NCI-H526 (cell line): ENCODE data around the gene GPC6.

Source experiments
- DNase-seq, 2 experiments: peaks; one replicate each; lab custom pipeline; 2025; lab: John Stamatoyannopoulos, UW

GPC6 gene

DNA sequence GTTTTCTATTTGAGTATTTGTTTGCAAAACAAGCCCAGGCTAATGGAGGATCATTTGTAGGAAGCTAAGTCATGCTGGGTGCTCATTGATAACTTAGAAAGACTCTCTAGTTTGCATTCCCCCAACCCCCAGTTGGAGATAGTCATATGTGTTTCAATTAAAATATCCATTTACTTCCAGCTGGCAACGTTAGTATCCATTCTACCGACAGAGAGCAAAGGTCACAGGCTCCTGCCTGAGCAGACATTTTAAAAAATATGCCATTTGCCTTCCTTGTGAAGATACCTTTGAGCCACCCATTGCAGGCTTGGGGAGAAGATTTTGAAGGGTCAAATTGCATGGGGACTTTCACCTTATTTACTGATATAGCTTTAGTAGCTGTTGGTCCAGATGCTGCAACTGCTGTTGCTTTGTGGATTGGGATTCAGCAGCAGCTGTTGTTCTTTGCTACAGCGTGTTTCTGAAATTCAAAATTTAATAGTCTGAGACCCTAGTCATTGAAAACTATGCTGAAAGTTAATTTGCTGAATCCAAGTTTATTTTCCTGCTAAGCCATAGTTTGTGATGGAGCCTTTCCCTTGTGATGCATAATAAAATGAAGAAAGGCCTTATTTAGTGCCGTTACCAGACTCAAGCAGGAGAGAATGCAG is 335.1 kb downstream of the GPC6 start:
- DNase-seq = peak; percentile 78 to 86

DNA sequence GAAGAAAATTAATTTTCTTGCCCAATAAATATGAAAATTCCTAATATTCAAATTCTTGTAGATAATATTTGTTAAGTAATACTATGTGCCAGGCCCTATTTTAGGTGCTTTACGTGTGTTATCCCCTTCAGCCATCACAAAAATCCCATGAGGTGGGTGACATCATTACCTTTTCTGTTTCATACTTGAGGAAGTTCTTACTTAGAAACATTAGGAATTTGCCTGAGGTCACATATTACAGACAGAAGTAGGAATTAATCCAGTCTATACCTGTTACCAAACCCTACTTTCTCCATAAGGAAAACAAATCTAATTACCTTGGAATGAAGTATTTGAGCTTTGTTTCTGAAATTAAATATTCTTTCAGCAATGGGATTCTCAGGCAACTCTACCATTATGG is 336.1 kb downstream of the GPC6 start:
- DNase-seq = no peak

DNA sequence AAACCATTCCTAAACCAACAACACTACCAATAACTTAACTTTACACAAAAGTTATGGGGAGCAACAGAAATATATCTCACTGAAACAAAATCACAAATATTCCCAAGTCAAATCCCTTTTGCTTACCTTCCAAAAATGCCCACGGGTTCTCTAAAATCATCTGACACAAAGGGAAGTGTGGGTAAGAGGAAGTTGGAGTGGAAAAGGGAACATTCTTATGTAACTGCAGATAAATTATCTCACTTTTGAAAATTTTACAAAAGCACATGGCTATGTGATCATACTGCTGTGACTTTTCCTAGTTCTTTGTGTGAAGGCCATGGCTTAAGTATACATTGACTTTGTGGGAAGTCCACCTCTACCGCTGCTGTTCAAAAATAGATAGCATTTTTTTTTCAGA is 350.5 kb downstream of the GPC6 start:
- no peak for DNase-seq

DNA sequence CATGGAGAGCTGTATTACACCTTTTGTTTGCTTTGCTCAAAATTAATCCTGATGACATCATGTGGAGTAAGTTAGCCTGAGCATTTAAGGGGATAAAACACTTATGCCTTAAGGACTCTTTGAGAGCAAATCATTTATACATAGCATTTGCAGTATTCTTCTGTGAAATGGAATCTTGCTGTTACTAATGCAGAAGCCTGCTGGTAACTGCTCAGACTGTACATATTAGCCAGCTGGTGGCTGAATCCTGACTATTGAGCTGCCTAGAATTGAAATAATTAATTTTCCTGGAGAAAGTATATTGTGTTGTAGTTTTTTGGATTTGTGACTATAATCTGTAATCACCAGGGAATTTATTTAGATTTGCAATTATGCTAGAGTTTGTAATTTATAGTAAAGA is 363.2 kb downstream of the GPC6 start:
- DNase-seq = no peak

DNA sequence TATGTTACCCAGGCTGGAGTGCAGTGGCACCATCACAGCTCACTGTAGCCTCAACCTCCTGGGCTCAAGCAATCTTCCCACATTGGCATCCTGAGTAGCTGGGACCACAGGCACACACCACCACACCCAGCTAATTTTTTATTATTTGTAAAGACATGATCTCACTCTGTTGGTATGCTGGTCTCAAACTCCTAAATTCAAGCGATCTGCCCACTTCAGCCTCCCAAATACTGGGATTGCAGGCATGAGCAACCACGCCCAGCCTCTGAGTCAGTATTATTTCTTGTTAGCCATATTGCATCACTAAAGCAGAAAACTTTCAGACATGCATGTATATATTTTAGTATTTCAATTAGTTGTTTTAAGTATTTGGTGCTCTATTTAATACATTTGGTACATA is 376.4 kb downstream of the GPC6 start:
- no peak for DNase-seq

DNA sequence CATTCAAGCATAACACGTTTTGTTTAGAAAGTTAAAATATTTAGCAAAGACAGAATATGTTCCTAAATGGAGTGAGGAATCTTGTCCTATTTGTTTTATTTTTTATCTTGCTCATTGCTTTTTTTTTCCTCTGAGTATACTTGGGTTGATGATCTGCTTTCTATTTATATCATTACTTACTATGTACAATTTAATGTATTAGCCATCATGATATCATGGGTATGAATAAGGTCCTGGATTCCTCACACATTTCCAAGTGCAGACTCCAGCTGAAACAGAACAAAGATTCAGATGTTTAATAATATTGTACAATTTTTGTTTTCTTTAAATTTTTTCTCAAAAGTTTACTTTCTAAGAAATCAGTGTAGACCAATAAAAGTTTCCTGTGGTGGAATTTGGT is 388.2 kb downstream of the GPC6 start:
- DNase-seq = no peak

DNA sequence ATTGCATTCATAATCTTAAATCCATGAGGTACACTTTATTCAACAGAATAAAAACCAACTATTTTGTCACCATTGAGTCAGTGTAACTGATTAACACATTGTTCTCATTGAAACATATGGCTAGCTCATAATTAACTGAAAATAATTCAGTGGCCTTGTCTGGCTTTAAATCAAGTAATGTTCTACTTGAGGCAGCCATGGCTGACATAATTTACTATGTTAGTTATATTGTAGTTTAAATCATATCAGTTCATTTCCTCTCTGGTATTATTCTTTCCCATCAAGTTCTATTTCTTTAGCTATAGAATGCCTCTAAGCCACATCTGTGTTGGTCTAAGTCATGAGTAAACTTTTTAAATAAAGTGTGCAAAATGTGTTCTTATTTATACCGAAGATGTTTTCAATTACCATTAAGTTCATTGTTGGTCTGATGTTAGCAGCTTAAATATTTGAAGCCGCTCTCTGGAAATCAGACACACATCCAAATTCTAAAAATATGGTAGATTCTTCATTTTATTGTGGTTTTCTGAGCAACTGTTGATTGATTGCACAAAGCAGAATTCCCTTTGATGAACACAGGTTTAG is 393.7 kb downstream of the GPC6 start:
- no peak for DNase-seq

DNA sequence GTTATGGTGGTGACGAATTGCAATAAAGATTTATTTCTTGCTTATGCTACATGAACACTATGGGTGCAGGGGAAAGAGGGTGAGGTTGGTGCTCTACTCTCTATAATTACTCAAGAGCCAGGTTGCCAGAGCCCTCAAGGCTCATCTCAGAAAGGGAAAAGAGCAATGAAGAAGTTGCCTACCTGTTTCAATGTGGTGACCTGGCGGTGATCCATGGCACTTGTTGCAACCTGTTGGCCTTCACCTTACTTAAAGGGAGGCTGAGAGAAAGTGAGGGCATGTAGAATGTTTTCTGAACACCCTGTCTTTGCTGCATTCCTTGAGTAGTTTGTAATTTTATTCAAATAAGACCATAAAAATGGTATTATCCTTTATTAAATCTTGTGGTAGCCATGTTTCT is 394.4 kb downstream of the GPC6 start:
- DNase-seq = no peak

DNA sequence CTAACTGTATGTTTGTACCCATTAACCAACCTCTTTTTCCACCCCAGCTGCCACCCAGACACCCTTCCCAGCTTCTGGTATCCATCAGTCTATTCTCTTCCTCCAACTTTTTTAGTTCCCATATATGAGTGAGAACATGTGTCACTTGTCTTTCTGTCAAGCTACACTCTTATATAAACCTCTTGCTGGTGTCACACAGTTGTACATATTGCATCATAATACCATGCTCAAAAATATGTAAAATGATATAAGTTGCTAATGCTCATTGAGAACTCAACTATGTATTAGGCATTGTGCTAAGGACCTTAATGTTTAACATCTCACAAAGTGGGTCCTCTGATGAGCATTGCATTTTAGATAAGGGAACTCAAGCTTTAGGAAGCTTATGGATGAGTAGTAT is 395.4 kb downstream of the GPC6 start:
- DNase-seq = no peak

DNA sequence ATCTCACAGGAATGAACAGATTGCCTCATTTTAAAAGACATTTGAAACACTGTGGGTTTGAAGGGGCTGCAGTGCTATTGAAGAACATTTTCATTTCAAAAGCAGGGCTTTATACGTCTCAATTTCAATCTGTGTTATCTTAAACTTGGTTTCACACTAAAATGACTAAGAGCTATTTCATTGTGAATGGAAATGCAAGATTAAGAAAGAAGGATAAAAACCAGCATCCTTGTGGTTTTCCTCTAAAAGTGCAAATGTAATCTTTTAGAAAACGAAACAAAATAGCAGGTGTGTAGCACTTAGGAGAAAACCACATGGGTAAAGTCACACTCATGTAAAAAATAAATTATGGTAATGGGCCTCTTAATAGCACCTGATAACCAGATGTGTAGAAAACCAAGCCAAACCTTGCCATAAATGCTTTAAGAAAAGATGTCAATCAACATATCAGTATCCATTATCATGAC is 397.7 kb downstream of the GPC6 start:
- DNase-seq = no peak

DNA sequence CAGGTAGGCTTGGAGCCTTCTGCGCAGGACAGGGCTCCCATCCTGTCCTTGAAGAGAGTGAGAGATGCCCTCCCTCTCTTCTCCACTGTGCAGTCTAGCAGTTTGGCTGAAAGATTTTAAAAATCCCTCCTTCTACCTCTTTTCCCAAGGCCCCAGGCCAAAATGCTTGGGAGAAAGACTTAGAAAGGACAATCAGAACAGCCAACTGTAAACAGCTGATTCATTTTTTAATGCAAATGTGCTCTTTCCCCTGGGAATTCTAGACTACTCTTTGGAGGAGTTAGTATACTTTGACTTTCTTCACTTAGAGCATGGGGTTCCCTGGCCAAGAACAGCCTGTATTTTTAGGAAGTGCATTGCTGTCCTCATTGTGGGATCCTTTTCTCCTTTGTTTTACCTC is 398.9 kb downstream of the GPC6 start:
- DNase-seq = peak in 1 of 2 experiments; percentile 55

DNA sequence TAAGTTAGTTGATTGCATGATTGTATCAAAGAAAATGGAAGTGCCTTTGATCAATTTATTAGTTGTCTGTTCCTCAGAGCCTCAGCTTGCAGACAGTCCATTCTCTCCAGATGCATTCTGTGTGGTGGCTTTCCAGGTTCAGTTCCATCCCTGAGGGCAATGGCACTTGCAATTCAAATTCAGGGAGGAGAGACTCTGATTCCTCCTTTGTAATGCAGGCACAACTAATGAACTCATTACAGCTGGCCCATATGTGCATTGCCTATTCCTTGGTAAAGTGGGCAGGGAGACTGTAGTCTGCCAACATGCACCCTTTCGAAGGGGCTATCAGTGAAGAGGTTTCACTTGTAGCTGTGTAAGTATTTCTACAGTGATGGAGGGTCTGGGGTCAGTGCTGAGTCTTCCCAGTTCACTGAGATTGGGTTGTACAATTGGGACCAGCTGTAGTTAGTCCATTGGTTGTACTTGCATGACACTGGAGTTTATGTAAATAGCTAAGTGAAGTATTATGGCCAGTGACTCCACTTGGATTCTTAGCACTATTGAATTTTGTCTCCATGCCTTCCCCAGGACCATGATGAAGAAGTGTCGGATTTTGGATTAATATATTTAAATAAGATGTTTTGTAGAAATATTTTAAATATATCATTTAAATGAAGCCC is 401.7 kb downstream of the GPC6 start:
- peak; percentile 16 to 40 for DNase-seq

DNA sequence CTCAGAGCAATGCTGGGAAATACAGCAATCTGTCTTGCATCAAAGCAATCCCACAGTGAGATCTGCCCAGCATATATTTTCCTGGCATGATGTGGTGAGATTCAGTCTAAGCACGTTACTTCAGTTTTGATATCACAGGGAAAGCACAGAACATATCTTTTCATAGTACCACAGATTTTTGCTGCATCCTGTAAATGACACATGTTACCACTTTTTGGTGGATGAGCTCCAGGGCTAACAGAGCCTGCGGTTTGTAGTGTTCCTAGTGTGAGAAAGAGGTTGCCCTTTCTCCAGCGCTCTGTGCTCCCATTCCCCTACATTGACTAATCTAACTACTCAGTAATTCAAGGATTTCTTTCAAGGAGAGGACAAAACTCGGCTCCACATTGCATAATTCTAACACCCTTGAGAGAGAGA is 409.0 kb downstream of the GPC6 start:
- no peak for DNase-seq

DNA sequence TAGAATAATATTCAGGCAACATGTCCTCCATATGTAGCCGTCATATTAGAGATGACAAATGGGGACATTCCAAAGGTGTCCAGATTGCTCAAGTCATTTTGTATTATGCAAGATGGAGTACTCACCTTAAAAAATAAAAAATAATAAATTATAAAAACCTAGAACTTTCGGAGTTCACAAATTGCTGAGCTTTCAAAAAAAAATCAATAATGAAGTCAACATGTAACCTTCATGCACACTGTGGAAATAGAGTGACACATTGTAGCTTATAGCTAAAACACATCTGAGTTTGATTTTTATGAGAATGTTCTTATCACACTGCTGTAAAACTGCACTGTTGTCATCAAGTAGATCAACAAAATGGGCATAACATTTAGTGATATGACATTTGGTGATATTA is 411.2 kb downstream of the GPC6 start:
- DNase-seq = no peak

DNA sequence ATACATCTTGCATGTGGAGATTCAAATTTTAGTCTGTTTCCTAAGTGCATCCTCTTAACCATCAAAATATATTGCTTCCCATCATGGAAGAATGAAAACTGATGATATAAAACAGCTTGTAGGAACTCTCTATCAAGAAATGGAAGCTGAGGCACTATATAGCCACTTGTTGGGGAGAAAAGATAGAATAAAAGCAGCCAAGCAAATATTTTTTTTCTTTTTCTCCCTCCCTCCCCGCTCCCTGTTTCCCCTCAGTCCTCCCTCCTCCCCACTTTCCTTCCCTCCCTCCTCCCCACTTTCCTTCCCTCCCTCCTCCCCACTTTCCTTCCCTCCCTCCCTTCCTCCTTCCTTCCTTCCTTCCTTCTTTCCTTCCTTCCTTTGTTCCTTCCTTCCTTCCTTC is 413.8 kb downstream of the GPC6 start:
- DNase-seq = no peak

DNA sequence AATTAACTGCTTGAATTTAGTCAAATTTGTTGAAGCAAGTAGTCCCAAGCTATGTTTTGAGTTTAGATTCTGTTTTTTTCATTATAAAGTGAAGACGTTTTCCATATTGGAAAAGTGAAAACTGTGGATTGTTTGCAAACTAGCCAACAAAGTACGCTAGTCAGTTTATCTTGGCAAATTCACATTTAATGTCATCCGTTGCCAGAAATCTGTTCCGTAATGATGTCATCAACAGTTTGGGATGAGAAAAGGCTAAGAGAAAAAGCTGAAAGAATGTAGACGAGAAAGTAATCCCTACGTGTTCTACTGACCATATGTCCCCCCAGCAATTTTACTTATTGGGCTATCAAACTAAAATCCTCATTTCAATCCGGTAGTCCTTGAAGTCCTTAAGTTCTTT is 419.6 kb downstream of the GPC6 start:
- no peak for DNase-seq

DNA sequence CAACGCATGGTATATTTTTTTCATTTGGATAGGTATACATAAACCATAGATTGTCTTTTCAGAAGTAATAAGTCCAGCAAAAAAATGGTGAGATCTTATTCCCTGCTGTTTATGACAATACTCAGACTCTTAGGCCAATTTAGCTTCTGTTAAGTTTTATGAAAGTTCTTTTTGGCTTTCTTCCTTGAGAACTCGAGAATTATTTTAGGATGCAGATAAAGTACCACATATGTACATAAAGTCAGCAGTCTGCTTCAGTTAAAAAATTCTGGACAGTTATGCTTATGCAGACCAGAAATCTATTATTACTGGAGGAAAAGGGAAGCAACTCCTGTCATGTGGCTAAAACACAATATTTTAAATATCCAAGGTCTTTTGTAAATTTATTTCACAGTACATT is 422.9 kb downstream of the GPC6 start:
- no peak for DNase-seq

DNA sequence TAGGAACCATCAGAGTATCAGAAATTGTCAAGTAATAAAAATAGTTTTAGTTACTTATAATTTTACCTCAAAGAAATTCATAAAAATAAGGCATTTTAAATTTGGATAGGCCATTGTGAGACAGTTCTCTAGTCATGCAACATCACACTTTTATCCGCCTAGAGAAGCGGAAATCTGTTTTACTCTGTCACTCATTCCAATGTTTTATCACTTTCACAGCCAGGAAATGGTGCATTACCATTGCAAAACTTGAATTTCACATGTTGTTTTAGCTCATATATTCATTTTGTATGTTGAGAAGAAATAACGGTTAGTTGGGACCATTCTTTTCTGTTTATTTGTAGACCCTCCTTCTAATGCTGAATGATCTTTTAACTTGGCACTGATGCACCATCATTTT is 427.2 kb downstream of the GPC6 start:
- no peak for DNase-seq

DNA sequence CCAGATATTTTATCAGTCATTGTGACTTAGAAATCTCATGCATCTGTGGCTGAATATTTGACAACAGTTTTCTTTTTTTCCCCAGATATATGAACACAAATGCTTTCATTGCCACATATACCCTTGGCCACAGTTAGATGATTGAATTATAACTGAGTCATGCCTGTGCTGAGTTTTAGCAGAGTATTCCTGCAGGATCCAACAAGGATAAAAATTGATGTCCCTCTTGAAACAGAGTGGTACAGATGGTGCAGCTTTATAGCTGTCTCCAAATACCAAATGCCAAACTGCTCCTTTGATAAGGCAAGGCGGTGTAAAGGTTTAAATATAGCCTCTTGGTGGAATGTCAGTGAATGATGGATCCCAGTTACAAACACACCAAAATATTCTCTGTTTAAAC is 428.5 kb downstream of the GPC6 start:
- DNase-seq = no peak

DNA sequence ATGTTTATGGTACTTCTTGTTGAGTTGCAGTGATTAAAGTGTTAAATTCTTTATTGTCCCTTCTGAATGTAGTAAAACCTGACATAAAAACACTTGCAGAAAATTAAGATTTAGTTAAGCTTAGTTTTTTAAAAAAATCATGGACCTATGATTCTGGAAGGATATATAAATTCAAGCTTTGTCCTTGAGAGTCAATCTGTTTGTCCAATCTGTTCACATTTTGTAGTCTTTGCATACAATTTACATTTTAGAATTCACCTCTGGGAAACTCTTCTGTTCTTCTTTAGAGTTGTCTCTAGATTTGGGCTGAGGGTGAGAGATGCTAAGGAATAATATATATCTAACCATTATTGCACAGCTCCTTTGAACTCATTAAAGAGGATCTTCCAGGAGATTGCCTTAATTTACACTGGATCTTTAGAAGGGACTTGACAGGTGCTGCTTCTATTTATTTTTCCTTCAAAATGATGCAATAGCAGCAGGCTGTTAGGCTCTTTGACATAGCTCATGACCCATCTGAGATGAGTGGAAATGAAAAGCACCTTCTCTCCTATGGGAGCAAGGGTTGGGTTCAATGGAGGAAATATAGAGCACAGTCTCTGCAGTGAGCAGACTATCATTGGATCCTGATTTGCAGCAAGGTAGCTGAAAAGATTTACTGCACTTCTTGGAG is 433.9 kb downstream of the GPC6 start:
- DNase-seq = no peak

DNA sequence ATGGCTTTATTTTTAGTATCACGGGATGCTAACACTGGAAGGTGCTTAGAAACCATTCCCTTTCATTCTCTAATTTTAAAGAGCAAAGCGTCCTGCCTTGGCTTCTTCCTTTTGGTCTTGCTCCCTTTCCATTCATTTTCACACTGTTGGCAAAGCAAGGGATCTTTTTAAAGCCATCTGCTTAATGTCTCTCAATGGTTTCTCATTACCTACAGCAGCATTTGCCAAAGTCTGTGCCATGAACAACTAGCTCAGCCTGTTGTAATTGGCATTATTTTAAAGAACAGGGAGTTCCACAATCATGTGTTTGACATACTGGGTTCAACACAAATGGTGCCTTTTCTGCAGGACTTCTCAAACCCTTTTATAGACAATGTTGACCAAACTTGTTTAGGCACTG is 444.3 kb downstream of the GPC6 start:
- no peak for DNase-seq

DNA sequence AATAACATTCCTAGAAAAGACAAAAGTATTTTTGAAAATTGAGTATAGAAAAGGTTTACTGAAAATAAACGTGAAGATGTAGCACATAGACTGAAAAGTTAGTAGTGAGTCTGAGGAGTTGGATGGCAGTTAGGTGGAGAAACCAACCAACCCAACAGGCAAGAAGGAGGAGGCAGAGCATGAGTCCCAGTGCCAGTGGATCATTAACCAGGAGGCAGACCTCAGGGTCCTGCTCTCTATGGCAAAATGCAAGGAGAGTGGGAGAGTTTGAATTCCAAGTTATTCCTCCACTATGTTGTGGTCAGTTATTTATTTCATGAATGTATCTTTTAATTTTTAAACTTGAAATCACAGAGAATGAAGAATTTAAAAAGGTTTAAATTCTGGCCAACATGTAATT is 446.4 kb downstream of the GPC6 start:
- DNase-seq = no peak

DNA sequence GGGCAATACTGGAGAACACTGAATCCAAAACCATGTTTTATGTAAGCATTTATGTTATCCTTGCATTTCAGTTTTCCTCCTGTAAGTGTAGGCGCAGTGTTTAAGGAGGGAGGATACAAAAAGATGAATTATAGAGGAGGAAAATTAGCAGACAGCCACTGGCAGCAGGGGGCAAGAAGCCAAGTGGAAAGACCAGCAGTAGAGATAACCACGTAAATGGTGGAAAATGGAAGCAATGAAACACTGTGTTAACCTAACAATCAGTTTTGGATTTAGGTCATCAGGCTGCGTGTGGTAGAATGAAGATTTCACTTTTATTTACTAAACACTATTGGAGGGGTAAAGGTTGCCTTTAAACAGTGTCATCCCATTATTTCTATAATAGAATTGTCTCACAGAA is 447.3 kb downstream of the GPC6 start:
- DNase-seq = no peak
